H7 (cell line): ENCODE data around the gene DDX39A. TPM values are rescaled to one million over a fixed set of nuclear protein-coding genes. Genes with fewer than 3 reads are reported as not detected.
"Not testable (repeated sequence)": the region's sequence is repeated elsewhere in the genome, so short reads cannot be mapped to it uniquely, and the experiment has no call there.

Experiments
- DNase-seq: peaks from one replicate; pipeline ENCODE4 v3.0.0; 2012
- H3K27me3 ChIP-seq: 2 replicates; pipeline ENCODE4 v1.6.0; 2011; ENCODE audit warnings: mild to moderate bottlenecking, low read length; ENCODE audit not compliant: control insufficient read depth, insufficient read depth
- H3K36me3 ChIP-seq: replicated peaks from 2 replicates; pipeline ENCODE4 v1.5.1; 2011; ENCODE audit warnings: low read length; ENCODE audit not compliant: control insufficient read depth, insufficient read depth
- H3K4me3 ChIP-seq: 2 replicates; pipeline ENCODE4 v1.5.1; 2011; ENCODE audit warnings: low read depth, mild to moderate bottlenecking, control low read depth, low read length, moderate library complexity; ENCODE audit not compliant: insufficient read depth
- total RNA-seq: library from RNA; depleted of rRNA; stranded (reverse); fragments of >200 nt; shearing (Covaris generic); gene quantifications from 2 replicates; pipeline ENCODE4 v1.2.3, GENCODE V29; 2014; rRNA removed

Gene DDX39A
- total RNA-seq, 1 experiment from 2014 or later: 131 TPM

GRCh38 chr19:14371301-14371821, 47.8 kb downstream of the DDX39A start:
- no peaks in the 10 kb centered on the region for H3K27me3 ChIP-seq
- H3K4me3 ChIP-seq: no peak overlapping the region
- no peak for DNase-seq
- no peaks in the 10 kb centered on the region for H3K36me3 ChIP-seq

- H3K36me3 ChIP-seq: no peaks in the 10 kb centered on the region
- H3K27me3 ChIP-seq: no peaks in the 10 kb centered on the region
- DNase-seq: no peak
- no peak overlapping the region for H3K4me3 ChIP-seq
Observed at GRCh38 chr19:14370940-14371280, 48.2 kb downstream of the DDX39A start.

- no peak for DNase-seq
- H3K4me3 ChIP-seq: no peak overlapping the region
- H3K36me3 ChIP-seq: no peaks in the 10 kb centered on the region
- no peaks in the 10 kb centered on the region for H3K27me3 ChIP-seq
Observed at GRCh38 chr19:14370169-14370939, 48.8 kb downstream of the DDX39A start.

- DNase-seq: no peak
- H3K36me3 ChIP-seq: no peaks in the 10 kb centered on the region
- no peak overlapping the region for H3K4me3 ChIP-seq
- H3K27me3 ChIP-seq: no peaks in the 10 kb centered on the region
Observed at GRCh38 chr19:14369399-14370168, 49.6 kb downstream of the DDX39A start.

GRCh38 chr19:14368011-14368513, 51.1 kb downstream of the DDX39A start:
- no peaks in the 10 kb centered on the region for H3K27me3 ChIP-seq
- no peak overlapping the region for H3K4me3 ChIP-seq
- no peak for DNase-seq
- no peaks in the 10 kb centered on the region for H3K36me3 ChIP-seq

GRCh38 chr19:14367016-14367415, 52.1 kb downstream of the DDX39A start:
- DNase-seq: no peak
- no peak overlapping the region for H3K4me3 ChIP-seq
- H3K36me3 ChIP-seq: no peaks in the 10 kb centered on the region
- no peaks in the 10 kb centered on the region for H3K27me3 ChIP-seq

- no peak overlapping the region for H3K4me3 ChIP-seq
- no peaks in the 10 kb centered on the region for H3K36me3 ChIP-seq
- peak; percentile 80 for DNase-seq
- no peaks in the 10 kb centered on the region for H3K27me3 ChIP-seq
Observed at GRCh38 chr19:14366529-14366928, 52.6 kb downstream of the DDX39A start.

- DNase-seq, H3K27me3 ChIP-seq, H3K36me3 ChIP-seq: not testable (repeated sequence)
- H3K4me3 ChIP-seq: peak overlapping the region; percentile 41; the same call in 1 of the 2 replicates
Observed at GRCh38 chr19:14364098-14364443, 55.1 kb downstream of the DDX39A start.

- peak; percentile 87 for DNase-seq
- Histone ChIP-seq H3K36me3 (no peaks in the 10 kb centered on the region), H3K27me3 (no peaks in the 10 kb centered on the region), H3K4me3 (peak overlapping the region; percentile 41)
Observed at GRCh38 chr19:14363183-14364097, 55.7 kb downstream of the DDX39A start.

GRCh38 chr19:14361824-14362223, 57.3 kb downstream of the DDX39A start:
- no peak overlapping the region for H3K4me3 ChIP-seq
- peak; percentile 82 for DNase-seq

More at GRCh38 chr19:14361824-14362223, 57.3 kb downstream of the DDX39A start:
- Histone ChIP-seq H3K27me3 (no peaks in the 10 kb centered on the region), H3K36me3 (no peaks in the 10 kb centered on the region)

Other genes starting within 250 kb of the DDX39A start
- gene ADGRL1, start 213.2 kb downstream of the DDX39A start, total RNA-seq: 60.7 and 74.4 TPM in 2 replicates
- gene ADGRE5, start 37.9 kb downstream of the DDX39A start, total RNA-seq: 5.9 and 6.1 TPM in 2 replicates
- gene PKN1, start 14.0 kb upstream of the DDX39A start, total RNA-seq: 108 and 127 TPM in 2 replicates
- 0.22 and 0.35 TPM in 2 replicates for gene PTGER1, start 56.0 kb upstream of the DDX39A start, total RNA-seq
- gene GIPC1, start 76.8 kb upstream of the DDX39A start, total RNA-seq: 97.8 and 116 TPM in 2 replicates
- 44.6 and 46.9 TPM in 2 replicates for gene DNAJB1, start 99.1 kb upstream of the DDX39A start, total RNA-seq
- gene TECR, start 110.3 kb upstream of the DDX39A start, total RNA-seq: 88.2 and 99.4 TPM in 2 replicates
- gene NDUFB7, start 152.7 kb upstream of the DDX39A start, total RNA-seq: 332 and 343 TPM in 2 replicates
- not detected in 2 replicates for gene CLEC17A, start 163.7 kb upstream of the DDX39A start, total RNA-seq